DMS153 (cell line): ENCODE measurements around the gene CUL4B.
"Not testable (repeated sequence)": the region's sequence is repeated elsewhere in the genome, so short reads cannot be mapped to it uniquely, and the experiment has no call there.

Experiments used
- DNase-seq: peaks from one replicate; lab custom pipeline; 2025; lab: John Stamatoyannopoulos, UW

Gene CUL4B

DNA sequence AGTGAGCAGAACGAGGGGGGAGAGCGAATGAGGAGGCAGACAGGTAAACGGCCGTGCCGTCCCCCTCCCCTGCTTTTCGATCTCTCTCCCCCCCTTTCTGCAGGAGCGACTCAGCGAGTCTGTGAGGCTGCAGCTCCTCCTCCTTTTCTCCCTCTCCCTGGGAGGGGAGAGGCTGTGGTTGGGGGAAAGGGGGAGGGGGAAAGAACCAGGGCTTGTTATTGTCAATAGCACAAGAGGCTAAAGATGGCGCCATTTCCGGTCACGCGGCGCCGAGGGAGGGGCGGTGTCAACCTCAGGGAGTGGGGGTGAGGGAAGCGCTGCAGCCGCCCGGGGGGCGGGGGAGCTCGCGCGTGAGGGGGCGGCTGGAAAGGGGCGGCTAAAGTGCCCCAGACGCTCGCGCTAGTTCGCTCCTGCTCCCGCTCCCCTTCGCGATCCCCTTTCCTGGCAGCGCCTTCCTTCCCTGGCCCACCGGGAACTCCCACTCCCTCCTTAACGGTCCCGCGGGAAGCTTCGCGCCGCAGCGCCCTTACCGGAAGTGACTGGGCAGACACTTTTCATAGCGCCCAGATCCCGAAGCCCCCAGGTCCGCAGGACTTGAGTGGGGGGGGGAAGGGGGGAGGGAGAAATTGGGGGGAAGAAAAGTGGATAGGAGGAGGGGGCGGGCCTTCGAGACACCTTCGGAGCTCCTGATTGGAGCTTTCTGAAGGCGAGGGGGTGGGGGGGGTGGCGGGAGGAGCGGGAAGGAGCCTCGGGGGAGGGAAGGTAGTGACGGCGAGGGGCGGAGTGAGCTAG is at the start of gene CUL4B:
CUL4B (minus strand) TSS at position 121 of the 792 bp plus-strand sequence. CDS start 324 bp downstream, outside the sequence.
- DNase-seq, result peak; percentile 96

DNA sequence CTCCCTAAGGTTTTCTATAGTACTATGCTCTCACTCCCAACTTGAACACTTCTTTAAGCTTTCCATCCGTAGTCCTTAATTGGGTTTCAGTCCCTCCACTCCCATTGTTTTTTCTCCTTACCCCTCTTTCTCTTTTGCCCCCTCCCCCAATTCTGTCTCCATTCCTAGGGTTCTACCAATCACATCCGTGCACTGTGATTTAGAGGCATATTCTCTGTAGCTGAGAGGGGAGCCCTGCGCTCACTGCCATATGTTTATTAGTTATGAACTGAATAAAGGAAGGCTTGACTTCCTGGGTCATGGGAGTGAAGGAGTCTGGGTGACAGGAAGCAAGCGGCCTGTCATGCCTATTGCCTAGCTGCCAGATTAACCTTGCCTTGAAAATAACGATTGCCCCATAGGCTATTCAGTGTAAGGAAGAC is 43.6 kb upstream of the CUL4B start:
- DNase-seq, result peak; percentile 13

DNA sequence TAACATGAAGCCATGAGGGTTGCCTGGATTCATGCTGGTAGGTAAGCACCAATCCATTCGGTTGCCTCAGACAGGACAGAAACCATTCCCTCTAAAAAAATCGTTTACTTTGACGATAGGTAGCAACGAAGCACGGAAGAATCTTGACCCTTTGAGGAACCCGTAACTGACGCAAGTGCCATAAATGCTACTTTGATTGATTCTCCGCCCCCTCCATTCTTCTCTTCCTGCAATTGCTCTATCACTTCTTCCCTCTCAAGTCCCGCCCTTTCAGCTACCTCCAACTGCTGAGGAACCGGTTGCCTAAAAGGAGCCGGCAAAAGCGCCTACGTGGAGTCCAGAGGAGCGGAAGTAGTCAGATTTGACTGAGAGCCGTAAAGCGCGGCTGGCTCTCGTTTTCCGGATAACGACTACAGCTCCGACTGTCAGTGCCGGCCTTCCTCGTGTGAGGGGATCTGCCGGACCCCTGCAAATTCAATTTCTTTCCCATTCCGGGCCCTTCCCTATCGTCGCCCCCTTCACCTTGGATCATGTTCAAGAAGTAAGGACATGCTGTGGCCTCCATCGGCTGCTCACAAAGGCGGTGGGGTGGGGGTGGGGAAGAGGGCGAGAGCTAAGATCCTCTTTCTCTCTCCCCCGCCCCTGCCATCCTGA is 43.1 kb upstream of the CUL4B start, which contains the start of gene MCTS1:
MCTS1 (plus strand) TSS at position 395 of the 654 bp plus-strand sequence; CDS start at position 531, 136 bp downstream.
- peak; percentile 98 for DNase-seq

DNA sequence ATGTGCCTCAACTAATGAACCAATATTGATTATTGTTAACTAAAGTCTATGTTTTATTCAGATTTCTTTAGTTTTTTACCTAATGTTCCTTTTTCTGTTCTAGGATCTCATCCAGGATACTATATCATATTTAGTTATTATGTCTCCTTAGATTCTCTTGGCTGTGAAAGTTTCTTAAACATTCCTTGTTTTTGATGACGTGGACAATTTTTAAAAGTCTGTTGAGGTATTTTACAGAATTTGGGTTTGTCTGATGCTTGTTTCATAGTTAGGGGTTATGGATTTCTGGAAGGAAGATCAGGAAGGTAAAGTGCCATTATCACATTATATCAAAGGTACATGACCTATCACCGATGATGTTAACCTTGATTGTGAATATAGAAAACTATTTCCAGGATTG is 24.9 kb upstream of the CUL4B start:
- no peak for DNase-seq

DNA sequence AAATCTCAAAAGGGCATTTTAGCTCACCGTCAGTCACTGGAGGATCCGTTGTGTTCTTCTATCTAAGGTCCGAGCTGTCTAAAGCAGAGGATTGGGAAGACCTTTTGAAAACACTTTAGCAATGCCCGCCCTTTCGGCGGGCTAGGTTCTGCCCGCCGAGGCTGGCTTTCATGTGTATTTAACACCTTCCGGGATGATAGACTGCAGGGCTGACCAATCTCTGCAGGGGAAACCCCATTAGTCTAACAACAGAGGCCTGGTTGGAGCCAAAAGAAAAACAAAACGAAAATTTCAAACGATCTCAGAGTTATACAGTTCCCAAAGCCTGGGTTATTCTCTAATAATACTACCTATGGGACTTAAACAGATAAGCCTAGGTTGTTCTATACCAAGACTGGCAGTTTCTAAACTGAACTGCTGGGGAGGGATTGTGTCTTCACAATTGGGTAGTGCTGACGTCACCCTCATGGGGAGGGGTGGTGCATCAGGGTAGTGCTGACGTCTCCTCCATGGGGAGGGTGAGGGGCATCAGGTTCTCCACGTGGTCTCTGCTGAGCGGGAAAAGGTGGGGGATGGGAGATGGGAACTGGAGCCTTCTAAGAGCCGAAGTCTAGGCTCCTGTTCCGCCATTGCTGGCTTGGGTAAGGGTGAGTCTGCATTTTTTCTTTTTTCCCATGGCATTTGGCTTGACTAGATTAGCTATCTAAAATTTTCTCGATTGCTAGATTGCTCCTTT is 14.8 kb upstream of the CUL4B start:
- DNase-seq, result no peak

DNA sequence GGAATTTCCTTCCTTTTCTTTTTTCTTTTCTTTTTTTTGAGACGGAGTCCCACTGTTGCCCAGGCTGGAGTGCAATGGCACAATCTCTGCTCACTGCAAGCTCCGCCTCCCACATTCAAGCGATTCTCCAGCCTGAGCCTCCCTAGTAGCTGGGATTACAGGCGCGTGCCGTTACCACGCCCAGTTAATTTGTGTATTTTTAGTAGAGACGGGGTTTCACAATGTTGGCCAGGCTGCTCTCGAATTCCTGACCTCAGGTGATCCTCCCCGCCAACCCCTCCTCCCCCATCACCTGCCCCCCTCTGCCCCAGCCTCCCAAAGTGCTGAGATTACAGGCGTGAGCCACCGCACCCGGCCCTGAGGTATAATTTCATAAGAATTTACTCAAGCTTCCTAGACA is 13.0 kb upstream of the CUL4B start:
- not testable (repeated sequence) for DNase-seq

DNA sequence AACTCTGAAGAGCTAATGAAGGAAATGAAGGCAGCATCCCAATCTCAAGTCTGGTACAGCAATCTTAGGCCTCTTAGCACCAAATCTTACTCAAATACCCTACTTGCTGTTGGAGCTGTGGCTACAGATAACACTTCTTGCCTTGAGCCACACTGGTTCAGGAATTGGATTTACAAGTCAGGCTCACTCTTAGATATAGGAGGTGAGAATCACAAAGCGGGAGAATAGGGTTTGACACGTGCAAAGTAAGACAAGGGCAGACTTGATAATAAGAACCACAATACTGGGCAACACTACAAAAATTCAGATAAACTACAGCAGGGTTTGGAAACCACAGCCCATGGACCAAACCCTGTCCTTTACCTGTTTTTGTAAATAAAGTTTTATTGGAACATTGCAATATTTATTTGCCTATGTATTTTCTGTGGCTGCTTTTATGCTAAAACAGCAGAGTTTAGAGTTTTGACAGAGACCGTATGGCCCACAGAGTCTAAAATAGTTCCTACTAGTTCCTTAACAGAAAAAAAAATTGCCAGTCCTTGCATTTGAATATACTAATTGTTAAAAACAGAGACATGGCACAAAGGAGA is 9.3 kb upstream of the CUL4B start:
- DNase-seq, result no peak

DNA sequence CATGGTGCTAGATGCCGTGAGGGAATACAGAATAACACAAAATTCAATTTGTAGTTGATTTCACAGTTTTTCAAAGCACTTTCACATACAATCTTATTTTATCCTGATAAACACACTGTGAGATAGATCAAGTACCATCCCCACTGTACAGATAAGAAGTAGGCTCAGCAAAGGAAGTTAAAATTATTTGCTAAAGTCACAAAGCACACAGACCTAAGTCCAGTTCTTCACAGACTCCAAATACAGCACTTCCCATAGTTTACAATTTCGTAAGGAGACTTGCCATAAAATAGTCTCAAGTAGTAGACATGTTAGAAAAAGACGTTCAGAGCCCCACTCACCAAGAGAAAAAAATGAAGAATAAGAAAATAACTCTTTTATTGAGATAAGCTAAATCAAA is 7.8 kb upstream of the CUL4B start:
- DNase-seq, result no peak

DNA sequence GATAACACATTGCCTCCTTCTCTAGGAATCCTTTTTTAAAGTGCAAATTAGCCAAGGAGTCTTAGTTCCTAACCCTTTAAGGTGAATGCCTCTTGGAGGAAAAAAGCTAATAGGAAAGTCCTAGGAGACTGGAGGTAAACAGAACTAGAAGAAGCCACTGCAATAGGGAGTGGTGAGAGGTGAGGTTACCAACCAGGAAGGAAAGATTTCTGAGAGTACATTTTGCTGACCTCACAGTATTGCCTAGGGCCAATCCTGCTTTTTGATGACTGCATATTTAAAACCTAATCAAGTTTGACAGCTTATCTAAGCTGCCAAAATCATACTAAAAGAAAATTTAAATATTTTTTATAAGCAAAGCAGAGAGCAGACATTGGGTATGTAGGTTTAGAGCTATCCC is 7.3 kb upstream of the CUL4B start:
- DNase-seq, result no peak

DNA sequence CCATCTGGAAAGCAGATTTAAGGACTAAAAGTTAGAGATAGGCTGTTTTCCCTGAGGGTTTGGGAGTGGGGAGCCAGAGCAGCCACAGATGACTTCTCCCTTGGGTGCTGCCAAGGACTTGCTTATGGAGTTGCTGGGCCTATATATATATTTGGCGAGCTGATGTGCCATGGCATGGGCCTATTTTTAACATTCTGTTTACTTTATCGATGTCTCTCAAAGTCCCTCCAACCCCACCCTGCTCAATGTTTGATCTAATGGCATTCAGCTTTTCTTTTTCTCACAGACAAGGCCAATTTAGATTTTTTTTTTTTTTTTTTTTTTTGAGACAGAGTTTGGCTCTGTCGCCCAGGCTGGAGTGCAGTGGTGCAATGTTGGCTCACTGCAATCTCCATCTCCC is 6.1 kb upstream of the CUL4B start:
- DNase-seq, result no peak

DNA sequence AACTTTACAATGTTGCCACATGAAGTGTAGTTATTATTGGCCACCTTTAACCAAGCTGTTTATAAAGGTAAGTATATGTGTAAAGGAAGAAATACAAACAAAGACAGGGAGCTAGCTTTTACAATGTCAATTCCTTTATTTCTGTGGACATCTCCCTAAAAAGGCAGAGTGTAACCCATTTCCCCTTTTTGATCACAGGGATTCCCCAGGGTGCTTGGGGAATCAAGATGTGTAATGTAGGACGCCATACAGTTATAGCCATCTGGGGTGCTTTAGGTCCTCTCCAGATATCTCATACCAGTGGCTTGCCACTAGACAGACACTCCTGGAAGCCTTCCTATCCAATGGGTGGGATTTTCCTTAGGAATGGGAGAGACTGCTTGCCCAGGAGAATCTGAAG is 4.2 kb upstream of the CUL4B start:
- DNase-seq, result no peak

DNA sequence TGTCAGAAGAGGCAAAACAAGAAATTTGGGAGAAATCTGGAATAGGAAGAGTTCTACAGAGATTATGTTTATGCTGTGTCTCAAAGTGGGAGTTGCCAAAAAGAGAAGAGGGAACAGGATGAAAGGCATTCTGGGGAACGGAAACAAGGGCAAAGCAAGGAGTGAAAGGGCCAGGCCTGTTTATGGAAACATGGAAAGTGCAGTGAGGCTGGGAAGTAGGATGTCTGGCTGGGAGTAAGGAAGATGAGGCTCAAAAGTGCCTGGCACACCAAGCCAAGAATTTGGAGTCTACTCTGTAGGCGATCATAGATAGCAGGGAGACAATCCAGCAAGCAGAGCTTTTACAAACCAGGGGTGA is 1.8 kb upstream of the CUL4B start:
- no peak for DNase-seq

DNA sequence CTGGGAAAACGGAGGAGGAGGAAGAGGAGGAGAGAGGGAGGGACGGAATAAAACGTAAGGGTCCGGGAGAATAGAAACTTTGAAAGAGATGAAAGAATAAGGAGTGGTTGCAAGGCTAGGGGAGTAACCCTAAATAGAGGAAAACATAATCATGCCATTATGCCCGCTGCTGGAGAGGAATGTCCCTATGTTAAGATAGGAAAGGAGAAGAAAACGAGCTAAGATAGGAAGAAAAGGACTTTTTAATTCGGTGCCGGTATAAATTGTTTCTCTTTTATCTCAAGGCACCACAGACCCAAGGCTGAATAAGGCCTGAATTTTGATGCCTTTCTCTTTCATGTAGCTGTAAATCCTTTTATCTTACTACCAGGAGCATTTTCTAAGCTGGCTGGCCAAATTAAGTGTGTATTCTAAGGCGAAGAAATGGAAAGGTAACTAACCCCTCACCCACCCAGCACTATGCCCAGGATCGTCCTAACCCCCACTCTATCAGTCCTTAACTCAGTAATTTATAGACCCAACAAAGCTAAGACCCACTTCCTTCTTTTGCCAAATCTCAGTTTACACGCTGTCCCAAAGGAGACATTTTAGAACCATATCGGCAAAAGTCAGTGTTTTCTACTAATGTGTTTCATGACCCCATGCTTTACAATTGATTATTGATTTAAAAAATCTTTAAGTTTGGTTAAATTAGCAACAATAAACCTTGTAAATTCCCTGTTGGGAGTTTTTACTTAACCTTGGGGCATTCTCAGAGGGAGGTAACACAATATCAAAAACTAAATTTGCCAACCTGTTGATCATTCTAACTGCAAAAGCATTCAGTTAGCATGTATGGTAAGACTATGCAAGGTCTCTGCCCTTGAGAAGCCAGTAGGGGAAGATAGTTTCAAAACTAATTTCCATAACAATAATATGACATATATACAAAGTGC is 1.1 kb upstream of the CUL4B start:
- DNase-seq, result no peak

DNA sequence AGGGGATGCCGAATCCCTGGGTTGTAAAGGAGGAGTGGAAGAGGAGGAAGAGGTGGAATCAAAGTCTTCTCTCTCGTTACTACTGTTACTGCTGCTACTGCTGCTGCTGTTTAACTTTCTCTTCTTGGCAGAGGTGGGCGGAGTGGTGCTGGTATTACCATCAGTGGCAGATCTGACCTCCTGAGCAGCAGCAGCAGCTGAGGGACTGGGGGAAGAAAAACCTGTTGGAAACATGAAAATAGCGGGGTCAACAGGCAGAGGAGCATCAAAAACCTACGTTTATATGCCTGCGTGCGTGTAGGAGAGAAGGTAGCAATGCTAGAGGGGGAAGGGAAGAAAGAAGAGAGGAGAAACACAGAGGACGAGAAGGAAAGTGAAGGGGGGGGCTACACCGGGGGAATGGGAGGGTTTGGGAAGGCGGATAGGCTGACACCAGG is 339 bp downstream of the CUL4B start:
- DNase-seq, result peak; percentile 40

DNA sequence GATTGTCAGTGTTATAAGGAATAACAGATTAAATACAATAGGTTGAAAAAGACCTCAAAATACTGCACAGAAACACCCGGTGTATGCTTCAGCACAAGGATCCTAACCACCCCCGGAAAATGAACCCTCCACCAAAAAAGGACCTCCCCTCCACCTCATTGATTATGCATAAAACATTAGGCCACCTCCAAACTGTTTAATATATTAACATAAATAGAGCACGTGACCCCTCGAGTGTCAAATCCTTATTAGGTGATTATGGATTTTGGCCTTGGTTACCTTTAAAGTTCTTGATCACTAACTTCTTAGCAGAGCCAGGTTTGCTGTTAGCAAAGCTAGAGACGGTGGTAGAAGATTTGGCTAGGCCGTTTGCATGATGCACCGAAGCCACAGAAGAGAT is 958 bp downstream of the CUL4B start:
- DNase-seq, result peak; percentile 41

DNA sequence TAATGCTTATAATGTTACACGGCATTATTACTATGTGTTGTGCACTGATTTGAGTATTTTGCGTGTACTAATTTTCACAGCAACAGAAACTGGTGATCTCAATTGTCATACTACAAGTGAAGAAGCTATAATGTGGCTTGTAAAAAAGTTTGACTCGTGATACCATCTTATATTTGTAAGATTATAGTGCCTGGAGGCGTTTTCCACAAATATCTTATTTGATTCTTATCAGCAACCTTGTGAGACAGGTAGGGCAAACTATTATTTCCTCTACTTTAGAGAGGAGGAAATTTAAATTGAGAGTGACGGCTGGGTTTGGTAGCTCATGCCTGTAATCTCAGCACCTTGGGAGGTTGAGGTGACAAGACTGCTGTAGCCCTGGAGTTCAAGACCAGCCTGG is 4.5 kb downstream of the CUL4B start:
- no peak for DNase-seq

DNA sequence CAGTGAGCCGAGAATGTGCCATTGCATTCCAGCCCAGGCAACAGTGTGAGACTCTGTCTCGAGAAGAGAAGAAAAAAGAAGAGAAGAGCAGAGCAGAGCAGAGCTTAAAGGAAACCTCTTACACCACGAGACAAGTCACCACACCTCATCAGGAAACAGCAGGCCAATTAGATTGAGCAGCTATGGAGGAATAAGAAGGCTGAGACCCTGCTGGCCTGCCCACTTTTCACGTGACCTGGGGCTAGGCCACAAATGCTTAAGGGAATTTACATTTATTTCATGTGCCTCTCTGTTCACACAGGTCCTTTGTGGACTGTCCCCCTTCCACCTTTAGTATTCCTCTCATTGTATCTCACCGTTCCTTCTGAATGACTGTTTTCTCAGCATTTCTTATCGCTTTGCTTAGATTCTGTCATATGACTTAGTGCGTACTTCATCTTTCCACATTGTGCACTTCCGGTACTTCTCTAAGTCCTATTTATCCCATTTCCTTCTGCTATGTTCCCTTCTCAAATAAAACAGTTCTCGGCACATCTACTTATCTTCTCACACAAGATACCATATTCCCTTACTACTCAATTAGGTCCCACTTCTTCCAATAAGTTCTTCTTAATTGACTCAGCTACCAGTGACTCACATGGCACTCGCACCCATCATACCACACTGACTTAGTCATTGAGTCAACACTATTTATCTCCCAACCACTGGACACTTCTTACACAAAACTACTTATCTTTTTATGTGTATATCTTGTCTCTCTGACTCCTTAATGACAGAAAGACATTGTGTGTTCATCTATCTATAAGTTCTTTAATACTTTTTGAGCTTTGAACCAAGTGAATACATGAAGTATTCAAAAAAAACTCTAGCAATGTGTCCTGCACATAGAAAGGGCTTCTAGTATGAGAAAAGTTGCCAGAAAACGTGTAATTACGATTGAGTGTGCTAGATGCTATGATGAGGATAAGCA is 11.0 kb downstream of the CUL4B start:
- no peak for DNase-seq

DNA sequence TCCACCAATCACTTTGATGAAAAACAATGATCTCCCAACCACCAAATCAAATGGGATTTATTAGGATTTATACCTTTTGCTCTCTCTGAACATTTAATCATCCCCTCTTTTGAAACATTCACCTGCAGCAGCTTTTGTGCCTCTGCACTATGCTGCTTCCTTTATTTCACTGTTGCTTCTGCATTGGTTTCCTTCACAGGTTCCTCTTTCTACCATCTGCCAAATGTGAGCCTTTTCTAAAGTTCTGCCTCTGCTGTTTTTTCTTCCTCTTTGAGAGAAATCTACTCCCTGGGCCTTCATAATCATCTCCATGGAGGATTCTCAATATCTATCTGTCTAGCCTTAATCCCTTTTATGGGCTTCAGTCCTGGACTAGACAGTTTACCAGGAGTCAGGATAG is 24.7 kb downstream of the CUL4B start:
- no peak for DNase-seq

DNA sequence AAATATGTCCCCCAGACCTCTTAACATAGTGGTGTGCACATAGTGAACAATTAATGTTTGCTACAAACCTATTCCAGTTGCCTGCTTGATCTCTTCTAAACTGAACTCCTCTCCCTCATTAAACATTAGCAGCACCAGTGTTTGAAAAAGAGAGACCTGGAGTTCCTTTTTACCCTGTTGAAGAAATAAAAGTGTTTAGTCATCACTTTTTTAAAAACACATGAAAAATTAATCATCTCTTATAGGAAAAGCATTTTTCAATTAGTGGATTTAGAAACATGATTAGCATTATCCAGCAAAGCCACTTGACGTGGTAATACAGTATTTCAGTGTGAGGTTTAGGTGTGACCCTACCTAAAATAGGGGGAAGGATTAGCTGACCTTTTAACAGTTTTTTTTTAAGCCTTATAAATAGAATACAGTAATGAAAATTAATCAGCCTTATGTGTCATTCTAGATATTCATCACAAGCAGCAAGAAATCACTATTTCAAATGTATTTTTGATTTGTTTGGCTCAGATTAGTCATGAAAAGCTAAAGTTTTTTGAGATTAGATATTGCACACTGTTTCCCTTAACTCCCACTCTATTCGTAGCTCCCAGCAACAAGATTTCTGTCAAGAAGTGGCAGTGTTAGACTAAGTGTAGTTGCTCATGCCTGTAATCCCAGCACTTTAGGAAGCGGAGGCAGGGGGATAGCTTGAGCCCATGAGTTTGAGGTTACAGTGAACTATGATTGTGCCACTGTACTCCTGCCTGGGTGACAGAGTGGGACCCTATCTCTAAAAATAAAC is 26.2 kb downstream of the CUL4B start:
- DNase-seq, result no peak
